H54 (cell line): ENCODE data around the gene GRM1.
"Not testable (repeated sequence)": the region's sequence is repeated elsewhere in the genome, so short reads cannot be mapped to it uniquely, and the experiment has no call there.

Experiments
- DNase-seq: peaks from one replicate; pipeline ENCODE4 v3.0.0; 2011; ENCODE audit warnings: low spot score, mixed read lengths; ENCODE audit not compliant: insufficient read length
- FAIRE-seq: peaks from 3 replicates; lab custom pipeline; 2011; peaks lifted over from hg19 to GRCh38; lab: Jason Lieb, UNC
- POLR2A ChIP-seq: IDR thresholded peaks from 2 replicates; pipeline ENCODE4 v1.6.1; 2011; ENCODE audit warnings: low read depth, mild to moderate bottlenecking, low read length

Gene GRM1

GRCh38 chr6:146190581-146190980, 161.7 kb downstream of the GRM1 start:
- FAIRE-seq (no peak), DNase-seq (no peak)
- no peak for TF ChIP-seq POLR2A

GRCh38 chr6:146191166-146191565, 162.3 kb downstream of the GRM1 start:
- DNase-seq, result no peak
- TF ChIP-seq POLR2A, result no peak
- FAIRE-seq, result no peak

GRCh38 chr6:146191612-146192011, 162.8 kb downstream of the GRM1 start:
- FAIRE-seq (no peak), DNase-seq (no peak)
- TF ChIP-seq POLR2A, result no peak

- DNase-seq (no peak), FAIRE-seq (no peak)
- no peak for TF ChIP-seq POLR2A
These were observed 165.6 kb downstream of the GRM1 start for GRCh38 chr6:146194434-146194833.

GRCh38 chr6:146200176-146200575, 171.3 kb downstream of the GRM1 start:
- no peak for DNase-seq
- FAIRE-seq, result no peak
- TF ChIP-seq POLR2A, result no peak

GRCh38 chr6:146202570-146202969, 173.7 kb downstream of the GRM1 start:
- no peak for TF ChIP-seq POLR2A
- no peak for FAIRE-seq

GRCh38 chr6:146209942-146210341, 181.1 kb downstream of the GRM1 start:
- FAIRE-seq (no peak), DNase-seq (no peak)
- TF ChIP-seq POLR2A, result no peak

More at GRCh38 chr6:146202570-146202969, 173.7 kb downstream of the GRM1 start:
- no peak for DNase-seq

- no peak for FAIRE-seq
- DNase-seq, result no peak
- no peak for TF ChIP-seq POLR2A
These were observed 181.7 kb downstream of the GRM1 start for GRCh38 chr6:146210406-146211083.

- no peak for DNase-seq
- no peak for FAIRE-seq
- no peak for TF ChIP-seq POLR2A
These were observed 182.8 kb downstream of the GRM1 start for GRCh38 chr6:146211646-146212045.

- no peak for FAIRE-seq
- DNase-seq, result no peak
- no peak for TF ChIP-seq POLR2A
These were observed 183.9 kb downstream of the GRM1 start for GRCh38 chr6:146212781-146213180.

GRCh38 chr6:146219101-146219500, 190.2 kb downstream of the GRM1 start:
- no peak for FAIRE-seq
- DNase-seq, result no peak
- TF ChIP-seq POLR2A, result no peak

GRCh38 chr6:146224449-146224848, 195.6 kb downstream of the GRM1 start:
- TF ChIP-seq POLR2A, result no peak
- FAIRE-seq (no peak), DNase-seq (no peak)

GRCh38 chr6:146224988-146225387, 196.1 kb downstream of the GRM1 start:
- no peak for TF ChIP-seq POLR2A
- FAIRE-seq (no peak), DNase-seq (no peak)

- FAIRE-seq, result no peak
- DNase-seq, result no peak
- no peak for TF ChIP-seq POLR2A
These were observed 211.5 kb downstream of the GRM1 start for GRCh38 chr6:146240322-146240721.

- TF ChIP-seq POLR2A, result no peak
- FAIRE-seq (no peak), DNase-seq (no peak)
These were observed 211.9 kb downstream of the GRM1 start for GRCh38 chr6:146240807-146241206.

- FAIRE-seq, DNase-seq: not testable (repeated sequence)
These were observed 214.8 kb downstream of the GRM1 start for GRCh38 chr6:146243646-146244045.
